GM21717 (cell line): Measurements from ENCODE around the gene PLCG1.

Experiments used
- ATAC-seq: cut with Tn5 transposase; IDR thresholded peaks from one replicate; pipeline ENCODE4 v1.9.1; 2021; ENCODE audit warnings: mild to moderate bottlenecking, moderate library complexity; ENCODE audit not compliant: unreplicated experiment

PLCG1 gene

GRCh38 chr20:41165001-41165882, 27.9 kb downstream of the PLCG1 start:
- ATAC-seq = no peak

- ATAC-seq = no peak
Observed at GRCh38 chr20:41166201-41167117, 29.1 kb downstream of the PLCG1 start.

- no peak for ATAC-seq
Observed at GRCh38 chr20:41167118-41167470, 29.8 kb downstream of the PLCG1 start.

GRCh38 chr20:41167481-41168253, 30.3 kb downstream of the PLCG1 start:
- no peak for ATAC-seq

- no peak for ATAC-seq
Observed at GRCh38 chr20:41168281-41169161, 31.2 kb downstream of the PLCG1 start.

GRCh38 chr20:41169162-41169690, 31.9 kb downstream of the PLCG1 start:
- no peak for ATAC-seq

- ATAC-seq = no peak
Observed at GRCh38 chr20:41169791-41170351, 32.5 kb downstream of the PLCG1 start.

- no peak for ATAC-seq
Observed at GRCh38 chr20:41170386-41171105, 33.2 kb downstream of the PLCG1 start.

- ATAC-seq = no peak
Observed at GRCh38 chr20:41171736-41172295, 34.5 kb downstream of the PLCG1 start.

GRCh38 chr20:41172296-41173140, 35.2 kb downstream of the PLCG1 start:
- no peak for ATAC-seq

- no peak for ATAC-seq
Observed at GRCh38 chr20:41173161-41173721, 35.9 kb downstream of the PLCG1 start.

GRCh38 chr20:41173791-41174341, 36.5 kb downstream of the PLCG1 start:
- no peak for ATAC-seq

- ATAC-seq = no peak
Observed at GRCh38 chr20:41174373-41174772, 37.0 kb downstream of the PLCG1 start.

GRCh38 chr20:41174782-41175181, 37.4 kb downstream of the PLCG1 start:
- ATAC-seq = no peak

- ATAC-seq = no peak
Observed at GRCh38 chr20:41175201-41175651, 37.9 kb downstream of the PLCG1 start.

- ATAC-seq = no peak
Observed at GRCh38 chr20:41175727-41176330, 38.5 kb downstream of the PLCG1 start.
